Body of pancreas (tissue), 4 donors: ENCODE results near the gene LRRC10B.

ENCODE experiments used
- CTCF ChIP-seq, 7 experiments: fragments of 450-650 bp in 4 of 7; fragments of 200-600 bp in 3 of 7; sonication (generic) in 3 of 7; IDR thresholded peaks; one replicate each; pipeline ENCODE4 v1.5.1; 2016 to 2019; ENCODE audit warnings: antibody characterized with exemption in 7 of 7
- POLR2A ChIP-seq, 3 donors: fragments of 450-650 bp; IDR thresholded peaks; one replicate each; pipeline ENCODE4 v1.6.1; 2016; ENCODE audit warnings: antibody characterized with exemption in 3 of 3, mild to moderate bottlenecking in 2 of 3

DNA sequence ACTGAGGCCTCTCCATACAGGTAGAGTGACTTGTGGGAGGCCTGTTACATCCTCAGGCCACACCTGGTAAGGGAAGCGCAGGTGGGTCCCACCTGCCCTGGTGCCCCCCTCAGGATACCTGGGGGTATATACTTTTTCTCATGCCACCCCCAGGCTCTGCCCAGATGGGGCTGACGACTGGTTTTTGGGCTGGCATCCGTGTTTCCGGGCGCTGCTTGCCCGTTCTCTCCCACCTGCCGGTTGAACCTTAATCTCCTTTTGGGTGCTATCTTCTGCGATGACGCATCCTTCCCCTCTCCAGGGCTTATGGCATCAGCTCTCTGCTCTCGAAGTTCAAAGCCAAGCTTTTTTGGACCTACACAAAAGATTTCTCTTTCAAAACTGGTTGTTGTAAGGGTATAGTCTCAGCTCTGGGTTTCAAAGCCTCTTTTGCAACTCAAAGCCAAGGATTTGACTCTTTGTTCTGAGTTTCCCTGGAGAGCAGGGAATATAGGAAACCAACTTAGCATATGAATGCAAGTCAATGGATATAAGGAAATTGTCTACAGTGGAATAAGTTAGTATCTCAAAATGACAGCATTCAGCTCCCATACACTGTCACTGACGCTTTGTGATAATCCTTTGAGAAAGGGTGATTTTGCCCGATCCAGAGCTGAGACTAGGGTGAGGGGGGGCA is 8.6 kb upstream of the LRRC10B start:
- TF ChIP-seq POLR2A (IDR thresholded peaks at IDR 0.05) (no peak), CTCF (IDR thresholded peaks at IDR 0.05) (no peak)
